DND-41 (cell line): ENCODE measurements around the gene EIF6.

Experiments used
- ATAC-seq: fragments of 200-7000 bp; cut with Tn5 transposase; 3 replicates; pipeline ENCODE4 v1.9.1; 2021; ENCODE audit warnings: low read depth; ENCODE audit not compliant: insufficient read depth
- DNase-seq: peaks from one replicate; pipeline ENCODE4 v3.0.0-alpha.2; 2020
- H2AFZ ChIP-seq: 2 replicates; pipeline ENCODE4 v1.6.0; 2012; ENCODE audit warnings: low read depth, low read length
- H3K27ac ChIP-seq: 2 replicates; pipeline ENCODE4 v1.5.1; 2012; ENCODE audit warnings: low read length, inconsistent platforms
- H3K27me3 ChIP-seq: fragments of 200-600 bp; sonication (generic); 2 replicates; pipeline ENCODE4 v1.6.0; 2012; ENCODE audit warnings: low read length, mild to moderate bottlenecking, inconsistent platforms; ENCODE audit not compliant: insufficient read depth, poor library complexity
- H3K36me3 ChIP-seq: 2 replicates; pipeline ENCODE4 v1.5.1; 2012; ENCODE audit warnings: low read length, inconsistent platforms; ENCODE audit not compliant: insufficient read depth
- H3K4me1 ChIP-seq: 2 replicates; pipeline ENCODE4 v1.5.1; 2012; ENCODE audit warnings: mild to moderate bottlenecking, low read length; ENCODE audit not compliant: insufficient read depth
- H3K4me2 ChIP-seq: 2 replicates; pipeline ENCODE4 v1.6.0; 2012; ENCODE audit warnings: mild to moderate bottlenecking, moderate library complexity, low read length, inconsistent platforms; ENCODE audit not compliant: insufficient read depth
- H3K4me3 ChIP-seq, 2 experiments: fragments of 200-600 bp in 1 of 2; shearing (Covaris generic) in 1 of 2; 2 replicates each; pipeline ENCODE4 v1.5.1; 2012 to 2016; ENCODE audit warnings: inconsistent platforms in 2 of 2, low read length in 2 of 2, mild to moderate bottlenecking in 2 of 2, low read depth in 1 of 2, moderate library complexity in 1 of 2
- H3K79me2 ChIP-seq: 2 replicates; pipeline ENCODE4 v1.6.0; 2012; ENCODE audit warnings: low read length, inconsistent platforms; ENCODE audit not compliant: insufficient read depth
- H3K9ac ChIP-seq: 2 replicates; pipeline ENCODE4 v1.6.0; 2012; ENCODE audit warnings: low read depth, mild to moderate bottlenecking, inconsistent platforms, low read length, moderate library complexity
- H3K9me3 ChIP-seq: 2 replicates; pipeline ENCODE4 v1.5.1; 2012; ENCODE audit warnings: low read length, moderate library complexity, mild to moderate bottlenecking, inconsistent platforms; ENCODE audit not compliant: insufficient read depth, severe bottlenecking
- H4K20me1 ChIP-seq: 2 replicates; pipeline ENCODE4 v1.6.0; 2012; ENCODE audit warnings: low read length; ENCODE audit not compliant: insufficient read depth
- EZH2 ChIP-seq: IDR thresholded peaks from 3 replicates; pipeline ENCODE4 v1.6.1; 2012; ENCODE audit warnings: borderline replicate concordance, low read depth, mild to moderate bottlenecking, moderate library complexity, low read length, inconsistent platforms; ENCODE audit not compliant: severe bottlenecking
- TF ChIP-seq, protein P1 (sequence below): IDR thresholded peaks from 2 replicates; pipeline ENCODE4 v1.5.1; 2012; ENCODE audit warnings: borderline replicate concordance, low read length, moderate library complexity, mild to moderate bottlenecking; ENCODE audit not compliant: poor library complexity, severe bottlenecking; ENCODE audit errors: extremely low read depth

The EIF6 gene

DNA sequence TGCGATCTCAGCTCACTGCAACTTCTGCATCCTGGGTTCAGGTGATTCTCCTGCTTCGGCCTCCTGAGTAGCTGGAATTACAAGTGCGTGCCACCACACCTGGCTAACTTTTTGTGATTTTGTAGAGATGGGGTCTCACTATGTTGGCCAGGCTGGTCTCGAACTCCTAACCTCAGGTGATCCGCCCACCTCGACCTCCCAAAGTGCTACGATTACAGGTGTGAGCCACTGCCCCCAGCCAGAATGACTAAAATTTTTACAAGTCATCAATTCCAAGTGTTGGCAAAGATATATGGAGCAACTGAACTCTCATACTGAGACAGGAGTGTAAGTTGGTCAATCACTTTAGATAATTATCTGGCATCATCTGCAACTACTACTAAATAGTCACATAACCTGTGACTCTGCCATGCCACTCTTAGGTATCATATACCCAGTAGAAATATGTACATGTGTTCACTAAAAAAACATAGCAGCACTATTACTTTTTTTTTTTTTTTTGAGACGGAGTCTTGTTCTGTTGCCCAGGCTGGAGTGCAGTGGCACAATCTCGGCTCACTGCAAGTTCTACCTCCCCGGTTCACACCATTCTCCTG, 3.0 kb downstream of the EIF6 start:
- no peak overlapping the region for H3K27ac ChIP-seq
- ATAC-seq (no peak), DNase-seq (no peak)
- no peak overlapping the region for H3K4me3 ChIP-seq
- H4K20me1 ChIP-seq, result peaks cover 12% of the 10 kb centered on the region; the same call in 1 of the 2 replicates
- peaks cover 28% of the 10 kb centered on the region for H3K79me2 ChIP-seq
- no peak overlapping the region for H2AFZ ChIP-seq
- H3K9ac ChIP-seq, result no peak overlapping the region
- H3K4me1 ChIP-seq, result peaks cover 35% of the 10 kb centered on the region
- H3K27me3 ChIP-seq, result peaks cover 10% of the 10 kb centered on the region
- H3K36me3 ChIP-seq, result peaks cover 28% of the 10 kb centered on the region
- TF ChIP-seq, protein P1, sequence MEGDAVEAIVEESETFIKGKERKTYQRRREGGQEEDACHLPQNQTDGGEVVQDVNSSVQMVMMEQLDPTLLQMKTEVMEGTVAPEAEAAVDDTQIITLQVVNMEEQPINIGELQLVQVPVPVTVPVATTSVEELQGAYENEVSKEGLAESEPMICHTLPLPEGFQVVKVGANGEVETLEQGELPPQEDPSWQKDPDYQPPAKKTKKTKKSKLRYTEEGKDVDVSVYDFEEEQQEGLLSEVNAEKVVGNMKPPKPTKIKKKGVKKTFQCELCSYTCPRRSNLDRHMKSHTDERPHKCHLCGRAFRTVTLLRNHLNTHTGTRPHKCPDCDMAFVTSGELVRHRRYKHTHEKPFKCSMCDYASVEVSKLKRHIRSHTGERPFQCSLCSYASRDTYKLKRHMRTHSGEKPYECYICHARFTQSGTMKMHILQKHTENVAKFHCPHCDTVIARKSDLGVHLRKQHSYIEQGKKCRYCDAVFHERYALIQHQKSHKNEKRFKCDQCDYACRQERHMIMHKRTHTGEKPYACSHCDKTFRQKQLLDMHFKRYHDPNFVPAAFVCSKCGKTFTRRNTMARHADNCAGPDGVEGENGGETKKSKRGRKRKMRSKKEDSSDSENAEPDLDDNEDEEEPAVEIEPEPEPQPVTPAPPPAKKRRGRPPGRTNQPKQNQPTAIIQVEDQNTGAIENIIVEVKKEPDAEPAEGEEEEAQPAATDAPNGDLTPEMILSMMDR, result no peak
- no peak for TF ChIP-seq EZH2
- no peaks in the 10 kb centered on the region for H3K9me3 ChIP-seq
- no peak overlapping the region for H3K4me2 ChIP-seq

DNA sequence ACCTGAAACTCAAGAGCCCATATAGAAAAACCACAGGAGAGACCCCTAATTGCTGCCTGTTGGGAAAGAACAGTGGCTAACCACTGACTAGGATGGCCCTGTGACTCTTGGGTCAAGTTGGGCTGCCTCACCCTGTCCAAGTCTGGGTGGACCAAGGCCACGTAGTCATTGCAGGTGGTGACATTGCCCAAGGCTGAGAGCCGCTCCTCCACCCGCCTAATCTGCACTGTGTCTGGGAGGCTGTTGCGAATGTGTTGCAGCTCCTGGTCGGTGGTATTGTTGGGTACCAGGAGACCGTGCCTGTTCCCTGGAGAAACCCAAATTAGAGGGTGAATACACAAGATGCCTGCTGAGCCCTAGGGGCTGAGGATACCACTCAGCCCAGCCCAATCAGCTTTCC, 4.0 kb downstream of the EIF6 start:
- Histone ChIP-seq H3K27me3 (peaks cover 10% of the 10 kb centered on the region), H3K4me3 (no peak overlapping the region), H3K4me1 (peaks cover 40% of the 10 kb centered on the region), H4K20me1 (peaks cover 12% of the 10 kb centered on the region; the same call in 1 of the 2 replicates), H2AFZ (no peak overlapping the region), H3K27ac (no peak overlapping the region), H3K4me2 (no peak overlapping the region), H3K79me2 (peaks cover 28% of the 10 kb centered on the region), H3K9ac (no peak overlapping the region), H3K36me3 (peaks cover 32% of the 10 kb centered on the region), H3K9me3 (no peaks in the 10 kb centered on the region)
- ATAC-seq, result no peak
- TF ChIP-seq, protein P1, result no peak
- no peak for TF ChIP-seq EZH2
- DNase-seq, result no peak

DNA sequence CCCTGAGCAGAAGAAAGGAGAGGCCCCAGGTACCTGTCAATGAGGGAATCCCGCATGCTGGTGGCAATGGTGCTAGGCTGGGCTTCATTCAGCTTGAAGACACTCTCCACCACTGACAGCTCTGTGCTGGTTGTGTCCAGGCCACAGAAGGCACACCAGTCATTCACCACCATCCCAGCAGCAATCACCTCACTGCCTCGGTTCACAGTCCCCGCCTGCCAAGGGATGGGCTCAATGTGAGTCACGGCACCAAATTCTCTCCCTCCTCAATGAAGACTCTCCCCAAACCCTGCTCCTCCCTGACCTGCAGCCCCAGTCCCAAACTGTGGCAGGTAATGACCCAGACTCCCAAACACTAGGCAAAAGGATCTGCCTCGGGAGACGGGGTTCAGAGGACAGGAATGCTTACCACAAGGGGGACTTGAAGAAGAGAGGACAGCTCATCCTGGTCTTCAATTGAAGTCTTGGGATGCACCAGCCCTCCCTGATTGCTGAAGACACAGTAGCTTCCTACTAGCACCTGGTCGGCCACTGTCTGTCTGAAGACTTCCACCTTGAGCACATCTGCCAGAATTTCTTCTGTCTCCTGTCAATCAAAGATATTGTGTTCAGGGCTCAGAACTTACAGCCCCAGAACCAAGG, 4.9 kb downstream of the EIF6 start:
- Histone ChIP-seq H3K9ac (no peak overlapping the region), H3K36me3 (peaks cover 32% of the 10 kb centered on the region)

More for the DNA sequence above, 4.9 kb downstream of the EIF6 start:
- no peak overlapping the region for H3K27ac ChIP-seq
- no peak overlapping the region for H3K4me3 ChIP-seq
- DNase-seq, result no peak
- ATAC-seq, result no peak
- H3K27me3 ChIP-seq, result peaks cover 8% of the 10 kb centered on the region
- TF ChIP-seq, protein P1, result no peak
- no peak for TF ChIP-seq EZH2
- H2AFZ ChIP-seq, result no peak overlapping the region
- peaks cover 16% of the 10 kb centered on the region for H4K20me1 ChIP-seq
- H3K79me2 ChIP-seq, result peaks cover 28% of the 10 kb centered on the region
- no peaks in the 10 kb centered on the region for H3K9me3 ChIP-seq
- peaks cover 33% of the 10 kb centered on the region for H3K4me1 ChIP-seq
- no peak overlapping the region for H3K4me2 ChIP-seq
